HFFc6 (cell line): ENCODE results near the gene UGGT1. TPM values are rescaled to one million over a fixed set of nuclear protein-coding genes. Genes with fewer than 3 reads are reported as not detected.

Experiments used
- DNase-seq: peaks from one replicate; pipeline ENCODE4 v3.0.0-alpha.2; 2018
- H3K27ac Mint-ChIP-seq: 2 replicates; pipeline ENCODE4 v1.8.0; 2020; ENCODE audit warnings: mild to moderate bottlenecking, mixed read lengths
- H3K27me3 Mint-ChIP-seq: 2 replicates; pipeline ENCODE4 v1.8.0; 2021; ENCODE audit warnings: mild to moderate bottlenecking, moderate library complexity, mixed read lengths; ENCODE audit not compliant: insufficient read depth
- H3K36me3 Mint-ChIP-seq: 2 replicates; pipeline ENCODE4 v1.8.0; 2021; ENCODE audit warnings: low read depth, mixed read lengths
- H3K4me1 Mint-ChIP-seq: 2 replicates; pipeline ENCODE4 v1.8.0; 2020; ENCODE audit warnings: low read depth, mixed read lengths
- H3K4me3 Mint-ChIP-seq: 2 replicates; pipeline ENCODE4 v1.8.0; 2020; ENCODE audit warnings: mild to moderate bottlenecking, moderate library complexity, mixed read lengths
- H3K9me3 Mint-ChIP-seq: 2 replicates; pipeline ENCODE4 v1.8.0; 2020; ENCODE audit warnings: mild to moderate bottlenecking, mixed read lengths
- total RNA-seq, 6 experiments: library from RNA; stranded (reverse); fragmentation: NEBNext Ultra II Directional; extraction: Animal tissue kit (Norgen Biotek cat#: 25700); gene quantifications; 2 replicates in 1 of 6; 3 replicates in 5 of 6; pipeline ENCODE4 v1.2.3, GENCODE V29; 2021
- TF ChIP-seq, protein P1 (sequence below): fragments of 200-600 bp; sonication (generic); IDR thresholded peaks from 2 replicates; pipeline ENCODE4 v1.5.0; 2021; ENCODE audit warnings: antibody characterized with exemption, mild to moderate bottlenecking

Gene UGGT1
- total RNA-seq, 6 experiments from 2014 or later, result 60.8 to 74.5 (median 71.8) TPM

DNA sequence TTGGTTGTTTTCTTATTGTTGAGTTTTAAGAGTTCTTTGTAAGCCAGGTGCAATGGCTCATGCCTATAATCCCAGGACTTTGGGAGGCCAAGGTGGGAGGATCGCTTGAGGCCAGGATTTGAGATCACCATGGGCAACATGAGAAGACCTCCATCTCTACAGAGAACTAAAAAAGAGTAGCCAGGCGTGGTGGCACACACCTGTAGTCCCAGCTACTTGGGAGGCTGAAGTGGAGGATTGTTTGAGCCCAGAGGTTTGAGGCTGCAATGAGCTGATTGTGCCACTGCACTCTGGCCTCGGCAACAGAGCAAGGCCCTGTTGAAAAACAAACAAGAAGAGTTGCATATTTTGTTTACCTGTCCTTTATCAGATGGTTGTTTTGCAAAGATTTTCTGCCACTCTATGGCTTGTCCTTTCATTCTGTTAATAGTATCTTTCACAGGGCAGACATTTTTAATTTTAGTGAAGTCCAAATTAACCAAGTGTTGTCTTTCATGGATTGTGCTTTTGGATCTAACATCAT lies 46.2 kb downstream of the UGGT1 start:
- Mint-ChIP-seq H3K36me3 (peaks cover 41% of the 10 kb centered on the region), H3K4me1 (no peaks in the 10 kb centered on the region), H3K9me3 (no peaks in the 10 kb centered on the region), H3K27me3 (no peaks in the 10 kb centered on the region; the same call in 1 of the 2 replicates), H3K27ac (no peak overlapping the region), H3K4me3 (no peak overlapping the region)
- TF ChIP-seq, protein P1, sequence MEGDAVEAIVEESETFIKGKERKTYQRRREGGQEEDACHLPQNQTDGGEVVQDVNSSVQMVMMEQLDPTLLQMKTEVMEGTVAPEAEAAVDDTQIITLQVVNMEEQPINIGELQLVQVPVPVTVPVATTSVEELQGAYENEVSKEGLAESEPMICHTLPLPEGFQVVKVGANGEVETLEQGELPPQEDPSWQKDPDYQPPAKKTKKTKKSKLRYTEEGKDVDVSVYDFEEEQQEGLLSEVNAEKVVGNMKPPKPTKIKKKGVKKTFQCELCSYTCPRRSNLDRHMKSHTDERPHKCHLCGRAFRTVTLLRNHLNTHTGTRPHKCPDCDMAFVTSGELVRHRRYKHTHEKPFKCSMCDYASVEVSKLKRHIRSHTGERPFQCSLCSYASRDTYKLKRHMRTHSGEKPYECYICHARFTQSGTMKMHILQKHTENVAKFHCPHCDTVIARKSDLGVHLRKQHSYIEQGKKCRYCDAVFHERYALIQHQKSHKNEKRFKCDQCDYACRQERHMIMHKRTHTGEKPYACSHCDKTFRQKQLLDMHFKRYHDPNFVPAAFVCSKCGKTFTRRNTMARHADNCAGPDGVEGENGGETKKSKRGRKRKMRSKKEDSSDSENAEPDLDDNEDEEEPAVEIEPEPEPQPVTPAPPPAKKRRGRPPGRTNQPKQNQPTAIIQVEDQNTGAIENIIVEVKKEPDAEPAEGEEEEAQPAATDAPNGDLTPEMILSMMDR, result no peak
- DNase-seq, result no peak

DNA sequence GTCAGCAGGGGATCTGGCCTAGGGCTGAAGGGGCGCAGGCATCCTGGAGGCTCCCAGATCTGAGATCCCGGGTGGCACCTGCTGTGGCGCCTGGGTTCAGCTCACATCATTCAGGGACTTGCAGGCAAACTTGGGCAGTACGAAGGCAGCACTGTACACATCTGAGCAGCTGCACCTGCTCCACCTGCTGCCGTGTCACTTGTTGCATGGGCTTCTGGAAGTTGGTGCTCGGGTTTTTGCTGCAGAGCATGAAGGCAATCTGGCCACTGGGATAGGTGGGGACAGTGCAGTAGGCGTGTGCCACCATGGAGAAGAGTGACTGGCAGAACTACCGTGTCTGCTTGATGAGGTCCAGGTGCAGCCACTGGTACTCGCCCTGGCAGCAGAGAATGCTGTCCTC lies 48.6 kb downstream of the UGGT1 start:
- Mint-ChIP-seq H3K4me3 (no peak overlapping the region), H3K4me1 (no peaks in the 10 kb centered on the region), H3K36me3 (peaks cover 34% of the 10 kb centered on the region), H3K9me3 (no peaks in the 10 kb centered on the region), H3K27ac (no peak overlapping the region), H3K27me3 (no peaks in the 10 kb centered on the region)
- TF ChIP-seq, protein P1, result no peak
- DNase-seq, result no peak

DNA sequence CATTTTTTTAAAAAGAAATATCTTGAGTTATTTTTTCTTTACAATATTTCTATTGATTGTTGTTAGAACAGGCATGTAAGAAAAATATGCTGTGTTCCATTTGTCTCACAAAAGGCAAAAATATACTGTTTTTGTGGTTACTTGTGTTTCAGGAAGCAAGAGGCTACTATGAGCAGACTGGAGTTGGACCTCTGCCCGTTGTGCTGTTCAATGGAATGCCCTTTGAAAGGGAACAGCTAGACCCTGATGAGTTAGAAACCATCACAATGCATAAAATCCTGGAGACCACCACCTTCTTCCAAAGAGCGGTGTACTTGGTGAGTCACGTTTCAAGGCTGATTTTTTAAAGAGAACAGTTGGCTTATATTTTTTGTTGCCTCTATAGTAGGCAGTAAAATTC lies 54.7 kb downstream of the UGGT1 start:
- Mint-ChIP-seq H3K27ac (no peak overlapping the region), H3K4me1 (no peaks in the 10 kb centered on the region), H3K9me3 (no peaks in the 10 kb centered on the region), H3K27me3 (no peaks in the 10 kb centered on the region), H3K4me3 (no peak overlapping the region), H3K36me3 (peaks cover 20% of the 10 kb centered on the region)
- TF ChIP-seq, protein P1, result no peak
- DNase-seq, result no peak

DNA sequence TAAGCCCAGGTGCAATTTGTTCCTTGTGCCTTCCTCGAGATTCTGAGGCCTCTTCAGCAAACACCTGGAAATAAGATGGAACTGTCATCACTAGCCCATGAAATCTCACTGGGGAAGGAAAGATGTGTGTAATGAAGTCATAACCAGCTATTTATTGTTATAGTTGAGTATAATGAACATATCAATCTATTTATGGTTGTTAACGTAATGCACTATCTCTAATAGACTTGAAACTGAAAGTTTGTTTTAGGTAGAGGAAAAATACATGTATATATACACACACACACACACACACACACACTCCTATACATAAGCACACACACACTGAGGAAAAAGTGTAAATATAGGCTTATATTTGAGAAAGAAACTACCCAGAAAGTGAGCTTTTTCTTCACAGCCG lies 62.8 kb downstream of the UGGT1 start:
- no peaks in the 10 kb centered on the region for H3K9me3 Mint-ChIP-seq
- H3K27ac Mint-ChIP-seq, result no peak overlapping the region
- TF ChIP-seq, protein P1, result no peak

DNA sequence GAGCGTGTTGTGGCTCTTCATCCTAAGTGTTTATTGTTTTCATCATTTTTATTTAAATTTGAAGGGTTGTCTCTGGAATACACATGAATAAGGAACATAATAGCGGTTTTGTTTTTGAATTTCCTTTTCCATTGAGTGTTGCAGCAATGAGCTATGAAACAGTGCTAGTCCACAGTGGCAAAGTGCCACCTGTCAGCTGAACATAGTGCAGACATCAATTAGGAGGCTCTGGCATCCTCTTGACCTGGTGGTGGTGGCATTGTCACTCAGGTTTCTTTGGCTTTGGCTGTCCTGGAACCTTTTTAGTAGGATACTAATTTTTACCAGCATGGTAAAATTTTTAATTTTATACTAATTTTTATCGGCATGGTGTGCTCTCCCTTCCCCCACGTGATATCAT lies 63.2 kb downstream of the UGGT1 start:
- H3K4me3 Mint-ChIP-seq, result no peak overlapping the region
- H3K27me3 Mint-ChIP-seq, result no peaks in the 10 kb centered on the region
- no peak for DNase-seq
- TF ChIP-seq, protein P1, result no peak
- no peaks in the 10 kb centered on the region for H3K9me3 Mint-ChIP-seq
- H3K36me3 Mint-ChIP-seq, result peaks cover 24% of the 10 kb centered on the region
- H3K4me1 Mint-ChIP-seq, result peaks cover 6% of the 10 kb centered on the region
- H3K27ac Mint-ChIP-seq, result no peak overlapping the region

More for the DNA sequence above, 62.8 kb downstream of the UGGT1 start:
- Mint-ChIP-seq H3K27me3 (no peaks in the 10 kb centered on the region), H3K4me3 (no peak overlapping the region), H3K36me3 (peaks cover 24% of the 10 kb centered on the region), H3K4me1 (peaks cover 6% of the 10 kb centered on the region)
- no peak for DNase-seq

DNA sequence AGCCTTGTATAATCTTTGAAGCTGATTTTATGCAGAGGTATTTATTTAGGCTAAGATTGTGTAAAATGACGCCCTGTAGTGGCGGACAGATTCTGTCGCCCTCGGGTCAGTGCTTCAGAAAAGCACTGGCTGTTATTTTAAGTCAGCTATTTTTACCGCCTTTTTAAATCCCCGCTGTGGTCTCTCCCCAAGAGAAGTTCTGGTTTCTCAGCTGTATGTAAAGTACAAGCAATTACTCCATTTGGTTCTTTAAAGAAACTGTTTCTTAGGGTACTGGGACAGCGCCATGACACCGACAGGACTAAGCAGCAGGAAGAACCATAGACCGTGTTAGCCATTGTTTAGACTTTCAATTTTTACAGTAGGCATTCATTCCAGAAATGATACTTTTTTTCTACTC lies 65.0 kb downstream of the UGGT1 start:
- Mint-ChIP-seq H3K27ac (no peak overlapping the region), H3K36me3 (peaks cover 24% of the 10 kb centered on the region), H3K9me3 (no peaks in the 10 kb centered on the region), H3K4me1 (peaks cover 6% of the 10 kb centered on the region), H3K27me3 (no peaks in the 10 kb centered on the region; the same call in 1 of the 2 replicates), H3K4me3 (no peak overlapping the region)
- TF ChIP-seq, protein P1, result no peak
- no peak for DNase-seq
